ENCODE measurements around the gene TK2. TPM values are rescaled to one million over a fixed set of nuclear protein-coding genes. Genes with fewer than 3 reads are reported as not detected.
"Not testable (repeated sequence)": the region's sequence is repeated elsewhere in the genome, so short reads cannot be mapped to it uniquely, and the experiment has no call there.

Gene TK2
- total RNA-seq, 2 donors from 2014 or later, result 7.9 to 11.5 TPM

GRCh38 chr16:66503612-66504011 lies 46.3 kb downstream of the TK2 start:
- TF ChIP-seq CTCF (conservative IDR thresholded peaks at IDR 0.05), result no peak
- WGBS, 2 experiments (ENCODE audit: insufficient coverage in 1 of 2, insufficient read length in 1 of 2), result 88% methylated on average over 3 of the region's 3 CpGs; no CpG with 5 or more reads in 1 of the 2 experiments
- H3K27ac ChIP-seq (ENCODE audit: low read depth, low read length), result no peak overlapping the region
- peaks cover 6% of the 10 kb centered on the region for H3K27me3 Mint-ChIP-seq (ENCODE audit: insufficient read depth)
- H3K27ac Mint-ChIP-seq, result no peak overlapping the region
- no peak overlapping the region for H3K4me3 Mint-ChIP-seq
- DNase-seq, result no peak
- no peaks in the 10 kb centered on the region for H3K27me3 ChIP-seq (ENCODE audit: control insufficient read depth, insufficient read depth, low read length, poor library complexity, severe bottlenecking)
- no peaks in the 10 kb centered on the region for H3K4me1 ChIP-seq (ENCODE audit: control insufficient read depth, insufficient read depth, low read length)
- H3K9ac ChIP-seq (ENCODE audit: extremely low read depth, low read length, poor library complexity, severe bottlenecking), result no peak overlapping the region
- no peaks in the 10 kb centered on the region for H3K4me1 Mint-ChIP-seq
- no peaks in the 10 kb centered on the region for H3K9me3 ChIP-seq (ENCODE audit: control insufficient read depth, low read length)
- H3K4me3 ChIP-seq (ENCODE audit: low read length), result no peak overlapping the region
- no peaks in the 10 kb centered on the region for H3K9me3 Mint-ChIP-seq
- H3K36me3 Mint-ChIP-seq (ENCODE audit: low read depth), result no peaks in the 10 kb centered on the region
- H3K36me3 ChIP-seq (ENCODE audit: control insufficient read depth, insufficient read depth, low read length), result no peaks in the 10 kb centered on the region

- Mint-ChIP-seq H3K4me3 (no peak overlapping the region), H3K27me3 (ENCODE audit: insufficient read depth) (peaks cover 8% of the 10 kb centered on the region), H3K27ac (no peak overlapping the region), H3K4me1 (no peaks in the 10 kb centered on the region), H3K9me3 (no peaks in the 10 kb centered on the region), H3K36me3 (ENCODE audit: low read depth) (no peaks in the 10 kb centered on the region)
- Histone ChIP-seq H3K36me3 (ENCODE audit: control insufficient read depth, insufficient read depth, low read length) (no peaks in the 10 kb centered on the region), H3K27me3 (ENCODE audit: control insufficient read depth, insufficient read depth, low read length, poor library complexity, severe bottlenecking) (no peaks in the 10 kb centered on the region), H3K9ac (ENCODE audit: extremely low read depth, low read length, poor library complexity, severe bottlenecking) (no peak overlapping the region), H3K27ac (ENCODE audit: low read depth, low read length) (no peak overlapping the region), H3K4me1 (ENCODE audit: control insufficient read depth, insufficient read depth, low read length) (no peaks in the 10 kb centered on the region), H3K4me3 (ENCODE audit: low read length) (no peak overlapping the region), H3K9me3 (ENCODE audit: control insufficient read depth, low read length) (no peaks in the 10 kb centered on the region)
- 87 to 100% methylated on average over 2 of the region's 2 CpGs for WGBS, 2 experiments (ENCODE audit: insufficient coverage in 1 of 2, insufficient read length in 1 of 2)
- DNase-seq, result no peak
- no peak for TF ChIP-seq CTCF (conservative IDR thresholded peaks at IDR 0.05)
Observed at GRCh38 chr16:66503030-66503429, 46.9 kb downstream of the TK2 start.

- no peak overlapping the region for H3K9ac ChIP-seq (ENCODE audit: extremely low read depth, low read length, poor library complexity, severe bottlenecking)
- H3K27me3 ChIP-seq (ENCODE audit: control insufficient read depth, insufficient read depth, low read length, poor library complexity, severe bottlenecking), result no peaks in the 10 kb centered on the region
- Mint-ChIP-seq H3K4me1 (no peaks in the 10 kb centered on the region), H3K9me3 (peaks cover 1% of the 10 kb centered on the region), H3K27me3 (ENCODE audit: insufficient read depth) (peaks cover 11% of the 10 kb centered on the region), H3K4me3 (no peak overlapping the region), H3K36me3 (ENCODE audit: low read depth) (no peaks in the 10 kb centered on the region), H3K27ac (no peak overlapping the region)
- DNase-seq, result no peak
- 83 to 96% methylated on average over 6 to 10 of the region's 12 CpGs for WGBS, 2 experiments (ENCODE audit: insufficient coverage in 1 of 2, insufficient read length in 1 of 2)
- no peaks in the 10 kb centered on the region for H3K9me3 ChIP-seq (ENCODE audit: control insufficient read depth, low read length)
- no peak overlapping the region for H3K27ac ChIP-seq (ENCODE audit: low read depth, low read length)
- no peaks in the 10 kb centered on the region for H3K4me1 ChIP-seq (ENCODE audit: control insufficient read depth, insufficient read depth, low read length)
- no peak for TF ChIP-seq CTCF (conservative IDR thresholded peaks at IDR 0.05)
- H3K4me3 ChIP-seq (ENCODE audit: low read length), result no peak overlapping the region
- H3K36me3 ChIP-seq (ENCODE audit: control insufficient read depth, insufficient read depth, low read length), result no peaks in the 10 kb centered on the region
Observed at GRCh38 chr16:66502020-66502913, 47.7 kb downstream of the TK2 start.

GRCh38 chr16:66501563-66501962 lies 48.4 kb downstream of the TK2 start:
- not testable (repeated sequence) for H3K4me3 Mint-ChIP-seq; H3K36me3 ChIP-seq (ENCODE audit: control insufficient read depth, insufficient read depth, low read length)
- peaks cover 15% of the 10 kb centered on the region for H3K27me3 Mint-ChIP-seq (ENCODE audit: insufficient read depth)

GRCh38 chr16:66497921-66498320 lies 52.0 kb downstream of the TK2 start:
- not testable (repeated sequence) for DNase-seq; H3K36me3 ChIP-seq (ENCODE audit: control insufficient read depth, insufficient read depth, low read length); H3K27me3 ChIP-seq (ENCODE audit: control insufficient read depth, insufficient read depth, low read length, poor library complexity, severe bottlenecking); H3K27ac Mint-ChIP-seq; H3K36me3 Mint-ChIP-seq (ENCODE audit: low read depth); H3K9me3 ChIP-seq (ENCODE audit: control insufficient read depth, low read length); H3K9ac ChIP-seq (ENCODE audit: extremely low read depth, low read length, poor library complexity, severe bottlenecking); H3K4me3 Mint-ChIP-seq; H3K4me1 Mint-ChIP-seq; H3K27ac ChIP-seq (ENCODE audit: low read depth, low read length); H3K4me1 ChIP-seq (ENCODE audit: control insufficient read depth, insufficient read depth, low read length); H3K4me3 ChIP-seq (ENCODE audit: low read length)
- Mint-ChIP-seq H3K27me3 (ENCODE audit: insufficient read depth) (peaks cover 28% of the 10 kb centered on the region), H3K9me3 (peaks cover 22% of the 10 kb centered on the region)
- WGBS, 2 experiments (ENCODE audit: insufficient coverage in 1 of 2, insufficient read length in 1 of 2), result 70% methylated on average over 1 of the region's 2 CpGs; no CpG with 5 or more reads in 1 of the 2 experiments

More at GRCh38 chr16:66501563-66501962, 48.4 kb downstream of the TK2 start:
- not testable (repeated sequence) for H3K9me3 Mint-ChIP-seq; H3K4me1 Mint-ChIP-seq; H3K9me3 ChIP-seq (ENCODE audit: control insufficient read depth, low read length); H3K36me3 Mint-ChIP-seq (ENCODE audit: low read depth); H3K27me3 ChIP-seq (ENCODE audit: control insufficient read depth, insufficient read depth, low read length, poor library complexity, severe bottlenecking); H3K27ac ChIP-seq (ENCODE audit: low read depth, low read length); H3K4me3 ChIP-seq (ENCODE audit: low read length); H3K4me1 ChIP-seq (ENCODE audit: control insufficient read depth, insufficient read depth, low read length); H3K9ac ChIP-seq (ENCODE audit: extremely low read depth, low read length, poor library complexity, severe bottlenecking); H3K27ac Mint-ChIP-seq; DNase-seq
- 100% methylated on average over 2 of the region's 4 CpGs; no CpG with 5 or more reads in 1 of the 2 experiments for WGBS, 2 experiments (ENCODE audit: insufficient coverage in 1 of 2, insufficient read length in 1 of 2)
